Ovary (tissue), 9 donors: ENCODE data around the gene MUSTN1. TPM values are rescaled to one million over a fixed set of nuclear protein-coding genes. Genes with fewer than 3 reads are reported as not detected.

Experiments used
- DNase-seq, 5 donors: peaks; one replicate each; pipeline ENCODE4 v3.0.0-alpha.2; 2019 to 2020
- H3K27ac ChIP-seq, 2 donors: fragments of 200-600 bp; one replicate each; pipeline versions ENCODE4 v1.5.1 to v1.8.0; 2019 to 2022
- H3K27me3 ChIP-seq: fragments of 200-600 bp; one replicate; pipeline ENCODE4 v1.8.0; 2022
- H3K36me3 ChIP-seq: fragments of 200-600 bp; sonication (generic); one replicate; pipeline ENCODE4 v1.5.1; 2019
- H3K4me1 ChIP-seq: one replicate; pipeline ENCODE4 v1.8.1; 2013; ENCODE audit warnings: mild to moderate bottlenecking, moderate library complexity; ENCODE audit not compliant: insufficient read depth
- H3K4me3 ChIP-seq: fragments of 200-600 bp; sonication (generic); one replicate; pipeline ENCODE4 v1.5.1; 2017
- H3K9me3 ChIP-seq, 2 donors: fragments of 200-600 bp in 1 of 2; sonication (generic) in 1 of 2; one replicate each; pipeline versions ENCODE4 v1.5.1 to v1.8.1; 2013 to 2019; ENCODE audit warnings: mild to moderate bottlenecking in 1 of 2, moderate library complexity in 1 of 2
- EP300 ChIP-seq: sonication (generic); formaldehyde crosslinking; IDR thresholded peaks from one replicate; pipeline ENCODE4 v1.6.1; 2017; ENCODE audit warnings: antibody characterized with exemption
- POLR2A ChIP-seq: fragments of 450-650 bp; IDR thresholded peaks from one replicate; pipeline ENCODE4 v1.6.1; 2017; ENCODE audit warnings: antibody characterized with exemption, mild to moderate bottlenecking, moderate library complexity
- WGBS, 3 donors: extraction: QIAGEN DNeasy Blood & Tissue Kit in 1 of 3; methylation state at CpG; one replicate each; pipeline versions ENCODE4 v1.1.5 to v1.1.7; 2013 to 2017; 5-methylcytosine and 5-hydroxymethylcytosine counted together
- intact Hi-C, 4 donors: fragments of 100-400 bp; cut with DNase I; formaldehyde crosslinking; loops; one replicate each; pipeline versions ENCODE4 v1.11.0 to v1.15.1; 2022 to 2023
- polyA plus RNA-seq, 2 donors: library from polyadenylated mRNA; stranded (reverse); fragments of 200-250 nt in 1 of 2; fragments of 350-450 nt in 1 of 2; fragmentation: Illumina TruSeq in 1 of 2; extraction: RNeasy Lipid Tissue Mini Kit (QIAGEN cat#74804) in 1 of 2; gene quantifications; one replicate each; pipeline ENCODE4 v1.2.3, GENCODE V29; 2013 to 2014
- total RNA-seq, 7 donors: library from RNA; depleted of rRNA in 2 of 7; stranded (reverse); fragments of >200 nt in 2 of 7; fragmentation: NEBNext Ultra II Directional in 3 of 7; extraction: Animal tissue kit (Norgen Biotek cat#: 25700) in 3 of 7; gene quantifications; one replicate each; pipeline versions ENCODE4 v1.1.0 to v1.2.4, GENCODE V29; 2016 to 2023
- TF ChIP-seq, protein P1 (sequence below), 3 donors: fragments of 450-650 bp in 2 of 3; fragments of 200-600 bp in 1 of 3; IDR thresholded peaks; one replicate each; pipeline versions ENCODE4 v1.5.1 to v1.8.0; 2016 to 2022; ENCODE audit warnings: antibody characterized with exemption in 3 of 3, mild to moderate bottlenecking in 1 of 3
- donor health status: DM: no; HTN: no; CAD: no; lungs with moderate emphysema.
- donor health status: DM: no; HTN: no; CAD: no.
- donor health status: Bipolar disorder and iron deficiency.
- donor health status: DM: yes; HTN: yes; CAD: no.
- donor health status: DM: no; HTN: no; CAD: no.
- donor health status: DM: yes; HTN: yes; CAD: no.

MUSTN1 gene
- total and polyA plus RNA-seq, 9 donors: 2.2 to 30.0 (median 8.6) TPM

DNA sequence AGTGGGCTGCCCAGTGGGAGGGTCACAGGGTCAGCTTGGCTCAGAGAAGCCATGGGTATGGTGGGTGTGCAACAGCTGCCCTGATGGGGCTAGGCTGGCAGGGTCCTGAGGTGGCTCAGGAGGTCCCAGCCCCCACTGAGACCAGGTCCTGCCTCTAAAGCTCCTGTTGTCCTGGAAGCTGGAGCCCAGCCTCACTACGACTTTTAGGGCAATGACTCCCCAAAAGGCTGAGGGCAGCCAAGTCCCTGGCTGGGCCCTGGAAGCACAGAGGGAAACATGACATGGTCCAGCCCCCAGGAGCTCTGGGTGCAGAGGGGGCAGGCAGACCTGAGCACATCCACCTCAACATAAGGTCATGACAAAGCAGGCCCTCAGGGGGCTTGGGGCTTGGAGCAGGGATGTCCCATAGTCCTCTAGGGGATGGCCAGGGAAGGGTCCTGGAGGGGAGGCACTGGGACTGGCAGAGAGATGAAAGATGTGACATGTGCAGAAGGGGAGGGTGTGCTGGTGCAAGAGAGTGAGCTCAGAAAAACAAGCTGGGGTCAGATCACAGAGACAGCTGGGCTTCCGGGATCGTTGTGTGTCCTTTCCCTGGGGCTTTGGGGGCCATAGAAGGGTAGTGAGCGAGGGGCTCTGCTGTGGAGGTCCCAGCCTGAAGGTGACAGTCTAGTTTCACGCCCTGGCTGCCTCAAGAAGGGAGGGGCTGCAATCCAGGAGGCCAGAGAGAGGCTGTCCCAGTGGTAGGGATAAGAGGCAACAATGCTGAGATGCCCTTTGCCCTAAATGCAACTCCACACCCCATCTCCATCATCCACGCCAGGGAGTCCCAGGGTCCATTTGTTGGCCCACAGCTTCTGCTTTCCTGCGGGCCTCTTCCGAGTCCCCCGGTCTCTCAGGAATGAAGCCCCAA is 40.9 kb downstream of the MUSTN1 start:
- DNase-seq: no peak
- WGBS, 3 donors: 78 to 82% (median 80%) methylated on average over 9 of the region's 9 CpGs
- H3K4me1 ChIP-seq: no peaks in the 10 kb centered on the region
- H3K27me3 ChIP-seq: no peaks in the 10 kb centered on the region
- H3K4me3 ChIP-seq: no peak overlapping the region
- TF ChIP-seq, protein P1, sequence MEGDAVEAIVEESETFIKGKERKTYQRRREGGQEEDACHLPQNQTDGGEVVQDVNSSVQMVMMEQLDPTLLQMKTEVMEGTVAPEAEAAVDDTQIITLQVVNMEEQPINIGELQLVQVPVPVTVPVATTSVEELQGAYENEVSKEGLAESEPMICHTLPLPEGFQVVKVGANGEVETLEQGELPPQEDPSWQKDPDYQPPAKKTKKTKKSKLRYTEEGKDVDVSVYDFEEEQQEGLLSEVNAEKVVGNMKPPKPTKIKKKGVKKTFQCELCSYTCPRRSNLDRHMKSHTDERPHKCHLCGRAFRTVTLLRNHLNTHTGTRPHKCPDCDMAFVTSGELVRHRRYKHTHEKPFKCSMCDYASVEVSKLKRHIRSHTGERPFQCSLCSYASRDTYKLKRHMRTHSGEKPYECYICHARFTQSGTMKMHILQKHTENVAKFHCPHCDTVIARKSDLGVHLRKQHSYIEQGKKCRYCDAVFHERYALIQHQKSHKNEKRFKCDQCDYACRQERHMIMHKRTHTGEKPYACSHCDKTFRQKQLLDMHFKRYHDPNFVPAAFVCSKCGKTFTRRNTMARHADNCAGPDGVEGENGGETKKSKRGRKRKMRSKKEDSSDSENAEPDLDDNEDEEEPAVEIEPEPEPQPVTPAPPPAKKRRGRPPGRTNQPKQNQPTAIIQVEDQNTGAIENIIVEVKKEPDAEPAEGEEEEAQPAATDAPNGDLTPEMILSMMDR (IDR thresholded peaks at IDR 0.05): no peak
- TF ChIP-seq EP300: no peak
- no peak for TF ChIP-seq POLR2A
- no peaks in the 10 kb centered on the region for H3K9me3 ChIP-seq
- no peaks in the 10 kb centered on the region for H3K36me3 ChIP-seq
- intact Hi-C loops: no loop called here
- H3K27ac ChIP-seq: no peak overlapping the region

DNA sequence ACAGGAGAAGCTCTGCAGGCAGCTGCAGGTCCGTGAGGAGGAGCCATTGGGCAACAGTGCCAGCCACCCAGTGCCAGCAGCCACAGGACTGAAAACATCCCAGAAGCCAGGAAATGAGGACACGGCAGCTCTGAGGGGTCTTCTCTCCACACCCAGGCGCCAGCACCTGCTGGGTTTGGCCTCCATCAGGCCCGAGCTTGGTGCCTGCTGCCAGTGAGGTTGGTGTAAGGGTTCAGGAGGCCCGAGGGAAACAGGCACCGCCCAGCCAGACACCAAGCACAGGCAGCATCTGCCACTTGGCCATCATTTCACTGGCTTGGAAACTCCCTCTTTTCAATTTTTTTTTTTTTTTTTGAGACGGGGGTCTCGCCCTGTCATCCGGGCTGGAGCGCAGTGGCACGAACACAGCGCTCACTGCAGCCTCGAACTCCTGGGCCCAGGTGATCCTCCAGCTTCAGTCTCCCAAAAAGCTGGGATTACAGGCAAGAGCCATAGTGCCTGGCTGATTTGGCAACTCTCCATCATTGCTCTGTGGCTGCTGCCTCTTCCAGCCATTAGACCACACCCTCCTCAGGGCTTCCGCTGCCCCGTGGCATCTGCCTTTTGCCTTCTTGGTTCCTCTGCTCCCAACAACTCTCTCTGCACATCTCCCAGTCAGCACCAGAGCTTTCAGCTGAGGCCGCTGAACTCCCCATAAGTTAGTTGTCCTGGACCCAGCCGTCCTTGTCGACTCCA is 41.7 kb downstream of the MUSTN1 start:
- intact Hi-C loops: no loop called here
- TF ChIP-seq EP300 (no peak), POLR2A (no peak)
- TF ChIP-seq, protein P1 (IDR thresholded peaks at IDR 0.05): no peak
- H3K36me3 ChIP-seq: no peaks in the 10 kb centered on the region
- no peak overlapping the region for H3K4me3 ChIP-seq
- H3K27ac ChIP-seq: no peak overlapping the region
- no peaks in the 10 kb centered on the region for H3K9me3 ChIP-seq
- 79 to 86% (median 83%) methylated on average over 18 of the region's 18 CpGs for WGBS, 3 donors
- no peaks in the 10 kb centered on the region for H3K27me3 ChIP-seq
- H3K4me1 ChIP-seq: no peaks in the 10 kb centered on the region
- DNase-seq: no peak

DNA sequence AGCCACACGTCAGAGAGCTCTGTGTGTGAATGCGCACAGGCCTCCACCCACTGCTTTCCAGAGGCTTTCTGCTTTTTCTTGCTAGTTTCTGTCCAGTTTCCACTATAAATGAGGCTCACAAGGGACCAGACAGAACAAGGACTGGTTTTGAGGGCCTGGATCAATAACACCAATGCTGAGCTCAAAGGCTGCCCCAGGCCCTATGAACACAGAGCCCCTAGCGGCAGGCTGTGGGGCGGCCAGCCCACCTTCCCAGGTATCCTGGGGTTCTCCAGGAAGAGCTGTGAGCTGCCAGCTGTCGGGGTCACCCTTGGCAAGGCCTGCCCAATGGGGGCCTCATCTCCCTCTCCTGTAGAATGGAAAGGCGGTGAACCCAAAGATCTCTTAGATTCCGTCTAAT is 42.4 kb downstream of the MUSTN1 start:
- Histone ChIP-seq H3K4me1 (no peaks in the 10 kb centered on the region), H3K36me3 (no peaks in the 10 kb centered on the region), H3K27ac (no peak overlapping the region), H3K9me3 (no peaks in the 10 kb centered on the region), H3K4me3 (no peak overlapping the region), H3K27me3 (no peaks in the 10 kb centered on the region)
- no peak for DNase-seq
- TF ChIP-seq EP300 (no peak), POLR2A (no peak)
- TF ChIP-seq, protein P1 (IDR thresholded peaks at IDR 0.05): no peak
- WGBS, 3 donors: 85 to 91% (median 90%) methylated on average over 7 of the region's 7 CpGs
- intact Hi-C loops: no loop called here

DNA sequence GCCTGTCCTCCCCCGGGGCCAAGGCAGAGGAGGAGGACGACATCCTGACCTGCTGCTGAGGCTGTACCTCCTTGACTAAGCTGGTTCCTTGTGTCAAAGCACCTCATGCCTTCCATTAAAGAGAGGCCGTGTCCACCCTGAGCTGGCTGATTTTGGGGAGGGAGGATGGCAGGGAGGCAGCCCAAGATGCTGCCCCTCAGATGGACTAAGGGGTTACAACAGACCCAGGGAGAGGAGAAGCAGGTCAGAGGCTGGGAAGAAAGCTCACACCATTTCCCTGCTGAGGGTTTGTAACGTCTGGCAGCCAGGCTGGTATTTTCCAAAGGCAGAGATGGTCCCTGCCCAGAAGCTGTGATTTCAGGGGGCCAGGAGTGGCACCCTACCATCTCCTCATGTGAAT is 42.9 kb downstream of the MUSTN1 start:
- Histone ChIP-seq H3K36me3 (no peaks in the 10 kb centered on the region), H3K4me1 (no peaks in the 10 kb centered on the region), H3K4me3 (no peak overlapping the region), H3K27me3 (no peaks in the 10 kb centered on the region), H3K27ac (no peak overlapping the region), H3K9me3 (no peaks in the 10 kb centered on the region)
- DNase-seq: no peak
- intact Hi-C loops: no loop called here
- 47 to 69% (median 67%) methylated on average over 3 to 4 of the region's 4 CpGs for WGBS, 3 donors
- no peak for TF ChIP-seq EP300
- TF ChIP-seq, protein P1 (IDR thresholded peaks at IDR 0.05): no peak
- TF ChIP-seq POLR2A: no peak
